GM19328 (cell line): ENCODE data around the gene TBC1D30.
"Not testable (repeated sequence)": the region's sequence is repeated elsewhere in the genome, so short reads cannot be mapped to it uniquely, and the experiment has no call there.

Source experiments
- ATAC-seq: cut with Tn5 transposase; IDR thresholded peaks from one replicate; pipeline ENCODE4 v1.9.1; 2021; ENCODE audit warnings: mild to moderate bottlenecking, moderate library complexity; ENCODE audit not compliant: unreplicated experiment

TBC1D30 gene

GRCh38 chr12:64824500-64825142 lies at the start of gene TBC1D30:
Gene TBC1D30 (plus strand): TSS chr12:64824647. CDS start chr12:64824880, 233 bp downstream.
- peak; percentile 78 for ATAC-seq

GRCh38 chr12:64775147-64775736 lies 49.2 kb upstream of the TBC1D30 start:
- not testable (repeated sequence) for ATAC-seq

GRCh38 chr12:64779354-64779974 lies 45.0 kb upstream of the TBC1D30 start:
- ATAC-seq = no peak

GRCh38 chr12:64780132-64780530 lies 44.3 kb upstream of the TBC1D30 start:
- ATAC-seq = no peak

GRCh38 chr12:64780531-64781279 lies 43.7 kb upstream of the TBC1D30 start:
- ATAC-seq = no peak

- ATAC-seq = no peak
Observed at GRCh38 chr12:64781280-64782190, 42.9 kb upstream of the TBC1D30 start.

GRCh38 chr12:64782191-64782876 lies 42.1 kb upstream of the TBC1D30 start:
- ATAC-seq = no peak

GRCh38 chr12:64785838-64786237 lies 38.6 kb upstream of the TBC1D30 start:
- ATAC-seq = no peak

GRCh38 chr12:64790166-64790565 lies 34.3 kb upstream of the TBC1D30 start:
- no peak for ATAC-seq

GRCh38 chr12:64791036-64791435 lies 33.4 kb upstream of the TBC1D30 start:
- no peak for ATAC-seq

GRCh38 chr12:64792128-64792527 lies 32.3 kb upstream of the TBC1D30 start:
- no peak for ATAC-seq

- ATAC-seq = no peak
Observed at GRCh38 chr12:64793610-64794009, 30.8 kb upstream of the TBC1D30 start.

GRCh38 chr12:64794305-64794704 lies 30.1 kb upstream of the TBC1D30 start:
- ATAC-seq = no peak

- peak; percentile 81 for ATAC-seq
Observed at GRCh38 chr12:64796205-64796845, 28.1 kb upstream of the TBC1D30 start.

GRCh38 chr12:64797156-64797555 lies 27.3 kb upstream of the TBC1D30 start:
- no peak for ATAC-seq

GRCh38 chr12:64798165-64798564 lies 26.3 kb upstream of the TBC1D30 start:
- no peak for ATAC-seq

GRCh38 chr12:64800640-64801039 lies 23.8 kb upstream of the TBC1D30 start:
- no peak for ATAC-seq

GRCh38 chr12:64801381-64801780 lies 23.1 kb upstream of the TBC1D30 start:
- ATAC-seq = no peak

- ATAC-seq = not testable (repeated sequence)
Observed at GRCh38 chr12:64802180-64802775, 22.2 kb upstream of the TBC1D30 start.
